ENCODE results near the gene EXOSC1. TPM values are rescaled to one million over a fixed set of nuclear protein-coding genes. Genes with fewer than 3 reads are reported as not detected.
"Not testable (repeated sequence)": the region's sequence is repeated elsewhere in the genome, so short reads cannot be mapped to it uniquely, and the experiment has no call there.

The EXOSC1 gene
- total RNA-seq, 3 donors from 2014 or later: 27.7 to 37.9 (median 36.7) TPM

- Histone ChIP-seq H3K4me1 (no peaks in the 10 kb centered on the region), H3K27ac (peak overlapping the region in 1 of 2 donors; percentile 35), H3K27me3 (no peaks in the 10 kb centered on the region), H3K9me3 (no peaks in the 10 kb centered on the region), H3K4me3 (no peak overlapping the region), H3K36me3 (peaks cover 5% of the 10 kb centered on the region)
- intact Hi-C loops (cut with DNase I; ENCODE audit: low total_unique reads): loop anchor here (10.0 kb wide), 1 partner anchor 1149 kb away; no protein-coding TSS in a partner anchor
- no peak for DNase-seq (ENCODE audit: low spot score in 2 of 2)
- no peak for TF ChIP-seq POLR2A (IDR thresholded peaks at IDR 0.05)
- TF ChIP-seq POLR2AphosphoS5 (IDR thresholded peaks at IDR 0.05): no peak
Observed at GRCh38 chr10:97475936-97476594, 30.3 kb upstream of the EXOSC1 start.

GRCh38 chr10:97474918-97475317 lies 29.1 kb upstream of the EXOSC1 start:
- H3K27me3 ChIP-seq: no peaks in the 10 kb centered on the region
- no peak for TF ChIP-seq CTCF (IDR thresholded peaks at IDR 0.05)
- TF ChIP-seq POLR2A (IDR thresholded peaks at IDR 0.05): no peak
- no peak for TF ChIP-seq POLR2AphosphoS5 (IDR thresholded peaks at IDR 0.05)
- no peak for DNase-seq (ENCODE audit: low spot score in 2 of 2)
- no peak overlapping the region for H3K27ac ChIP-seq
- intact Hi-C loops (cut with DNase I; ENCODE audit: low total_unique reads): loop anchor here (10.0 kb wide), 1 partner anchor 1150 kb away; no protein-coding TSS in a partner anchor
- no peaks in the 10 kb centered on the region for H3K9me3 ChIP-seq
- no peak overlapping the region for H3K4me3 ChIP-seq
- peaks cover 5% of the 10 kb centered on the region for H3K36me3 ChIP-seq
- H3K4me1 ChIP-seq: no peaks in the 10 kb centered on the region

GRCh38 chr10:97468781-97469180 lies 23.0 kb upstream of the EXOSC1 start:
- not testable (repeated sequence) for H3K4me1 ChIP-seq; H3K4me3 ChIP-seq; H3K36me3 ChIP-seq; H3K27me3 ChIP-seq; H3K9me3 ChIP-seq; DNase-seq (ENCODE audit: low spot score in 2 of 2)
- intact Hi-C loops (cut with DNase I; ENCODE audit: low total_unique reads): loop anchor here (10.0 kb wide), 1 partner anchor 76 kb away; no protein-coding TSS in a partner anchor
- peak overlapping the region in 1 of 2 donors; percentile 1 for H3K27ac ChIP-seq

- Histone ChIP-seq H3K4me1 (no peaks in the 10 kb centered on the region), H3K27me3 (no peaks in the 10 kb centered on the region), H3K4me3 (no peak overlapping the region), H3K27ac (no peak overlapping the region), H3K9me3 (no peaks in the 10 kb centered on the region), H3K36me3 (no peaks in the 10 kb centered on the region)
- intact Hi-C loops (cut with DNase I; ENCODE audit: low total_unique reads): loop anchor here (10.0 kb wide), 1 partner anchor 77 kb away; no protein-coding TSS in a partner anchor
- DNase-seq (ENCODE audit: low spot score in 2 of 2): no peak
- TF ChIP-seq CTCF (IDR thresholded peaks at IDR 0.05) (no peak), POLR2A (IDR thresholded peaks at IDR 0.05) (no peak), POLR2AphosphoS5 (IDR thresholded peaks at IDR 0.05) (no peak)
Observed at GRCh38 chr10:97468162-97468561, 22.4 kb upstream of the EXOSC1 start.

- H3K27me3 ChIP-seq: no peaks in the 10 kb centered on the region
- no peak overlapping the region for H3K4me3 ChIP-seq
- peak overlapping the region; percentile 55 to 62 for H3K27ac ChIP-seq
- no peak for TF ChIP-seq POLR2AphosphoS5 (IDR thresholded peaks at IDR 0.05)
- TF ChIP-seq CTCF (IDR thresholded peaks at IDR 0.05): no peak
- TF ChIP-seq POLR2A (IDR thresholded peaks at IDR 0.05): no peak
- DNase-seq (ENCODE audit: low spot score in 2 of 2): no peak
- no peaks in the 10 kb centered on the region for H3K4me1 ChIP-seq
- peaks cover 7% of the 10 kb centered on the region for H3K36me3 ChIP-seq
- intact Hi-C loops (cut with DNase I; ENCODE audit: low total_unique reads): loop anchor here (10.0 kb wide), 1 partner anchor 78 kb away; no protein-coding TSS in a partner anchor
- H3K9me3 ChIP-seq: no peaks in the 10 kb centered on the region
Observed at GRCh38 chr10:97466755-97467154, 20.9 kb upstream of the EXOSC1 start.

- Histone ChIP-seq H3K4me1 (no peaks in the 10 kb centered on the region), H3K4me3 (no peak overlapping the region), H3K9me3 (no peaks in the 10 kb centered on the region), H3K27me3 (no peaks in the 10 kb centered on the region), H3K27ac (peak overlapping the region; percentile 55 to 62), H3K36me3 (peaks cover 7% of the 10 kb centered on the region)
- intact Hi-C loops (cut with DNase I; ENCODE audit: low total_unique reads): loop anchor here (10.0 kb wide), 1 partner anchor 79 kb away; no protein-coding TSS in a partner anchor
- no peak for TF ChIP-seq POLR2A (IDR thresholded peaks at IDR 0.05)
- DNase-seq (ENCODE audit: low spot score in 2 of 2): no peak
Observed at GRCh38 chr10:97465982-97466381, 20.2 kb upstream of the EXOSC1 start.
